ENCODE results near the gene ORM2. TPM values are rescaled to one million over a fixed set of nuclear protein-coding genes. Genes with fewer than 3 reads are reported as not detected.

Gene ORM2
- polyA plus RNA-seq, 3 donors: 0.30 to 0.33 TPM; not detected in 1

- intact Hi-C loops (cut with micrococcal nuclease): loop anchor here (5.0 to 10.0 kb wide), 4 partner anchors 39 to 306 kb away; partner anchors contain the start of genes AKNA (in 1 of the 2) and TEX53 (in 1 of the 2)
- no peak for DNase-seq
- TF ChIP-seq CTCF (IDR thresholded peaks at IDR 0.05): no peak
- H3K4me1 Mint-ChIP-seq: peaks cover 17% of the 10 kb centered on the region
- H3K9me3 ChIP-seq (replicated peaks in 1 of 2; ENCODE audit: control insufficient read depth in 1 of 2, insufficient read depth in 1 of 2, low read length in 2 of 2): no peaks in the 10 kb centered on the region
- WGBS (ENCODE audit: insufficient coverage): 84% methylated on average over 6 of the region's 12 CpGs
- peaks cover 96 to 99% of the 10 kb centered on the region in 2 donors for H3K36me3 ChIP-seq (replicated peaks in 1 of 2; ENCODE audit: control insufficient read depth in 1 of 2, insufficient read depth in 2 of 2, low read length in 2 of 2)
- H3K4me1 ChIP-seq (ENCODE audit: control insufficient read depth in 1 of 2, insufficient read depth in 2 of 2, low read length in 2 of 2): no peaks in the 10 kb centered on the region
- H3K27ac ChIP-seq (ENCODE audit: low read depth in 1 of 2, low read length in 2 of 2): peak overlapping the region in 1 of 2 donors; percentile 69
- H2AFZ ChIP-seq (ENCODE audit: insufficient read depth, low read depth, low read length, poor library complexity, severe bottlenecking): no peak overlapping the region
- peaks cover 0 to 2% (median 0%) of the 10 kb centered on the region in 3 donors for H3K27me3 Mint-ChIP-seq (ENCODE audit: low read depth in 3 of 3)
- H3K9me3 Mint-ChIP-seq: no peaks in the 10 kb centered on the region
- H3K27ac Mint-ChIP-seq: peak overlapping the region; percentile 72 to 91 (median 85)
- no peak overlapping the region for H3K4me3 Mint-ChIP-seq
- no peaks in the 10 kb centered on the region for H3K27me3 ChIP-seq (ENCODE audit: control insufficient read depth in 2 of 2, insufficient read depth in 2 of 2, low read length in 2 of 2)
- H3K36me3 Mint-ChIP-seq: peaks cover 89 to 99% of the 10 kb centered on the region in 2 donors
- peaks cover 16% of the 10 kb centered on the region for H3K79me2 ChIP-seq (ENCODE audit: insufficient read depth, low read length)
- no peak overlapping the region for H3K4me2 ChIP-seq (replicated peaks; ENCODE audit: extremely low read depth, low read length, poor library complexity, severe bottlenecking)
- peaks cover 94% of the 10 kb centered on the region for H4K20me1 ChIP-seq (ENCODE audit: insufficient read depth, low read length)
- no peak overlapping the region for H3K4me3 ChIP-seq (replicated peaks in 1 of 3; ENCODE audit: low read depth in 2 of 3, low read length in 3 of 3)
- H3K9ac ChIP-seq (ENCODE audit: insufficient read depth, low read length, poor library complexity, severe bottlenecking): no peak overlapping the region
Observed at GRCh38 chr9:114348261-114348905, 18.7 kb downstream of the ORM2 start.

DNA sequence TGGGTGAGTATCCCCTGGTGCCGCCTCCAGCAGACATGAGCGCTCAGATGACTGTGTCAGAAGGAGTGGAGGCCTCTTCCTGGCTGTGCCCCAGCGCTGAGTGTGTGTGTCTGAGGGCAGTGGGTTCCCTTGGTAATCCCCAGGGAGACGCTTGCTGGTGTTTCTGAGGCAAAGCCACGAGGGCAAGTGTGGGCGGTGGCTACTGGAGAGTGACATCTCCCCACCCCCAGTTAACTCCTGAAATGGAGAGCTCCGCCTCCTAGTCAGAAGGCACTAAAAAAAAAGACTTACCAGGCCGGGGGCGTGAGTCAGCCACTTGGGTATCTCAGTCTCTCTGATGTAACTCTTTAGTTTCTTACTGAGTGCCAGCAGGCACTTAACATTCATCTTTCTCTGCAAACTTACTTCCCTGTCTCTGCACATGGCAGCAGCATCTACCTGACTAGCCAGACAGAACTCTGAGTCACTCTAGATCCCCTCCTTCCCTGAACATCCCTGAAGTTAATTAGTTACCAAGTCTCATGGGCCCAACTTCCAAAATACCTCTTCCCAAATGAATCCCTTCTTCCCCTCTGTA, 19.3 kb downstream of the ORM2 start:
- Histone ChIP-seq H3K4me2 (replicated peaks; ENCODE audit: extremely low read depth, low read length, poor library complexity, severe bottlenecking) (no peak overlapping the region), H3K27me3 (ENCODE audit: control insufficient read depth in 2 of 2, insufficient read depth in 2 of 2, low read length in 2 of 2) (no peaks in the 10 kb centered on the region), H3K9me3 (replicated peaks in 1 of 2; ENCODE audit: control insufficient read depth in 1 of 2, insufficient read depth in 1 of 2, low read length in 2 of 2) (no peaks in the 10 kb centered on the region), H4K20me1 (ENCODE audit: insufficient read depth, low read length) (peaks cover 92% of the 10 kb centered on the region), H3K4me3 (replicated peaks in 1 of 3; ENCODE audit: low read depth in 2 of 3, low read length in 3 of 3) (no peak overlapping the region), H3K4me1 (ENCODE audit: control insufficient read depth in 1 of 2, insufficient read depth in 2 of 2, low read length in 2 of 2) (no peaks in the 10 kb centered on the region), H2AFZ (ENCODE audit: insufficient read depth, low read depth, low read length, poor library complexity, severe bottlenecking) (no peak overlapping the region), H3K9ac (ENCODE audit: insufficient read depth, low read length, poor library complexity, severe bottlenecking) (no peak overlapping the region), H3K79me2 (ENCODE audit: insufficient read depth, low read length) (peaks cover 16% of the 10 kb centered on the region), H3K27ac (ENCODE audit: low read depth in 1 of 2, low read length in 2 of 2) (peak overlapping the region in 1 of 2 donors; percentile 69), H3K36me3 (replicated peaks in 1 of 2; ENCODE audit: control insufficient read depth in 1 of 2, insufficient read depth in 2 of 2, low read length in 2 of 2) (peaks cover 96 to 99% of the 10 kb centered on the region in 2 donors)
- H3K36me3 Mint-ChIP-seq: peaks cover 86 to 97% of the 10 kb centered on the region in 2 donors
- no peak overlapping the region for H3K4me3 Mint-ChIP-seq
- TF ChIP-seq CTCF (IDR thresholded peaks at IDR 0.05): no peak
- 27% methylated on average over 6 of the region's 9 CpGs for WGBS (ENCODE audit: insufficient coverage)
- no peaks in the 10 kb centered on the region for H3K9me3 Mint-ChIP-seq
- peak; percentile 50 to 71 (median 64) for DNase-seq
- peaks cover 0 to 2% (median 0%) of the 10 kb centered on the region in 3 donors for H3K27me3 Mint-ChIP-seq (ENCODE audit: low read depth in 3 of 3)
- peak overlapping the region; percentile 72 to 91 (median 85) for H3K27ac Mint-ChIP-seq
- H3K4me1 Mint-ChIP-seq: peaks cover 17% of the 10 kb centered on the region
- intact Hi-C loops (cut with micrococcal nuclease): loop anchor here (5.0 to 10.0 kb wide), 4 partner anchors 38 to 306 kb away; partner anchors contain the start of genes AKNA (in 1 of the 2) and TEX53 (in 1 of the 2)

Data from CD14-positive monocyte (primary cell).